Tibial nerve (tissue), 4 donors: Measurements from ENCODE around the gene IER3.

Experiments used
- CTCF ChIP-seq, 5 experiments: fragments of 200-600 bp in 3 of 5; fragments of 450-650 bp in 2 of 5; sonication (generic) in 3 of 5; IDR thresholded peaks; one replicate each; pipeline ENCODE4 v1.5.1; 2016 to 2019; ENCODE audit warnings: antibody characterized with exemption in 5 of 5, mild to moderate bottlenecking in 3 of 5, moderate library complexity in 2 of 5
- EP300 ChIP-seq, 2 donors: sonication (generic); formaldehyde crosslinking; IDR thresholded peaks; one replicate each; pipeline ENCODE4 v1.6.1; 2017; ENCODE audit warnings: antibody characterized with exemption in 2 of 2, mild to moderate bottlenecking in 1 of 2
- POLR2A ChIP-seq, 2 donors: fragments of 450-650 bp; IDR thresholded peaks; one replicate each; pipeline ENCODE4 v1.6.1; 2017; ENCODE audit warnings: antibody characterized with exemption in 2 of 2, mild to moderate bottlenecking in 2 of 2, moderate library complexity in 2 of 2

GRCh38 chr6:30716879-30717128 lies 27.5 kb downstream of the IER3 start:
- TF ChIP-seq POLR2A (IDR thresholded peaks at IDR 0.05) = no peak
- no peak for TF ChIP-seq CTCF (IDR thresholded peaks at IDR 0.05)
- TF ChIP-seq EP300 (IDR thresholded peaks at IDR 0.05) = no peak
